DND-41 (cell line): ENCODE results near the gene AP1AR.

Source experiments
- ATAC-seq: fragments of 200-7000 bp; cut with Tn5 transposase; 3 replicates; pipeline ENCODE4 v1.9.1; 2021; ENCODE audit warnings: low read depth; ENCODE audit not compliant: insufficient read depth
- DNase-seq: peaks from one replicate; pipeline ENCODE4 v3.0.0-alpha.2; 2020
- H2AFZ ChIP-seq: 2 replicates; pipeline ENCODE4 v1.6.0; 2012; ENCODE audit warnings: low read depth, low read length
- H3K27ac ChIP-seq: 2 replicates; pipeline ENCODE4 v1.5.1; 2012; ENCODE audit warnings: low read length, inconsistent platforms
- H3K27me3 ChIP-seq: fragments of 200-600 bp; sonication (generic); 2 replicates; pipeline ENCODE4 v1.6.0; 2012; ENCODE audit warnings: low read length, mild to moderate bottlenecking, inconsistent platforms; ENCODE audit not compliant: insufficient read depth, poor library complexity
- H3K36me3 ChIP-seq: 2 replicates; pipeline ENCODE4 v1.5.1; 2012; ENCODE audit warnings: low read length, inconsistent platforms; ENCODE audit not compliant: insufficient read depth
- H3K4me1 ChIP-seq: 2 replicates; pipeline ENCODE4 v1.5.1; 2012; ENCODE audit warnings: mild to moderate bottlenecking, low read length; ENCODE audit not compliant: insufficient read depth
- H3K4me2 ChIP-seq: 2 replicates; pipeline ENCODE4 v1.6.0; 2012; ENCODE audit warnings: mild to moderate bottlenecking, moderate library complexity, low read length, inconsistent platforms; ENCODE audit not compliant: insufficient read depth
- H3K4me3 ChIP-seq, 2 experiments: fragments of 200-600 bp in 1 of 2; shearing (Covaris generic) in 1 of 2; 2 replicates each; pipeline ENCODE4 v1.5.1; 2012 to 2016; ENCODE audit warnings: inconsistent platforms in 2 of 2, low read length in 2 of 2, mild to moderate bottlenecking in 2 of 2, low read depth in 1 of 2, moderate library complexity in 1 of 2
- H3K79me2 ChIP-seq: 2 replicates; pipeline ENCODE4 v1.6.0; 2012; ENCODE audit warnings: low read length, inconsistent platforms; ENCODE audit not compliant: insufficient read depth
- H3K9ac ChIP-seq: 2 replicates; pipeline ENCODE4 v1.6.0; 2012; ENCODE audit warnings: low read depth, mild to moderate bottlenecking, inconsistent platforms, low read length, moderate library complexity
- H3K9me3 ChIP-seq: 2 replicates; pipeline ENCODE4 v1.5.1; 2012; ENCODE audit warnings: low read length, moderate library complexity, mild to moderate bottlenecking, inconsistent platforms; ENCODE audit not compliant: insufficient read depth, severe bottlenecking
- H4K20me1 ChIP-seq: 2 replicates; pipeline ENCODE4 v1.6.0; 2012; ENCODE audit warnings: low read length; ENCODE audit not compliant: insufficient read depth
- EZH2 ChIP-seq: IDR thresholded peaks from 3 replicates; pipeline ENCODE4 v1.6.1; 2012; ENCODE audit warnings: borderline replicate concordance, low read depth, mild to moderate bottlenecking, moderate library complexity, low read length, inconsistent platforms; ENCODE audit not compliant: severe bottlenecking
- TF ChIP-seq, protein P1 (sequence below): IDR thresholded peaks from 2 replicates; pipeline ENCODE4 v1.5.1; 2012; ENCODE audit warnings: borderline replicate concordance, low read length, moderate library complexity, mild to moderate bottlenecking; ENCODE audit not compliant: poor library complexity, severe bottlenecking; ENCODE audit errors: extremely low read depth

Gene AP1AR

GRCh38 chr4:112287258-112287989 lies 55.8 kb downstream of the AP1AR start:
- H2AFZ ChIP-seq = peak overlapping the region; percentile 23
- peaks cover 11% of the 10 kb centered on the region for H3K36me3 ChIP-seq
- peak overlapping the region; percentile 71 for H3K27ac ChIP-seq
- peaks cover 3% of the 10 kb centered on the region; the same call in 1 of the 2 replicates for H4K20me1 ChIP-seq
- no peaks in the 10 kb centered on the region for H3K27me3 ChIP-seq
- no peak for TF ChIP-seq EZH2
- TF ChIP-seq, protein P1, sequence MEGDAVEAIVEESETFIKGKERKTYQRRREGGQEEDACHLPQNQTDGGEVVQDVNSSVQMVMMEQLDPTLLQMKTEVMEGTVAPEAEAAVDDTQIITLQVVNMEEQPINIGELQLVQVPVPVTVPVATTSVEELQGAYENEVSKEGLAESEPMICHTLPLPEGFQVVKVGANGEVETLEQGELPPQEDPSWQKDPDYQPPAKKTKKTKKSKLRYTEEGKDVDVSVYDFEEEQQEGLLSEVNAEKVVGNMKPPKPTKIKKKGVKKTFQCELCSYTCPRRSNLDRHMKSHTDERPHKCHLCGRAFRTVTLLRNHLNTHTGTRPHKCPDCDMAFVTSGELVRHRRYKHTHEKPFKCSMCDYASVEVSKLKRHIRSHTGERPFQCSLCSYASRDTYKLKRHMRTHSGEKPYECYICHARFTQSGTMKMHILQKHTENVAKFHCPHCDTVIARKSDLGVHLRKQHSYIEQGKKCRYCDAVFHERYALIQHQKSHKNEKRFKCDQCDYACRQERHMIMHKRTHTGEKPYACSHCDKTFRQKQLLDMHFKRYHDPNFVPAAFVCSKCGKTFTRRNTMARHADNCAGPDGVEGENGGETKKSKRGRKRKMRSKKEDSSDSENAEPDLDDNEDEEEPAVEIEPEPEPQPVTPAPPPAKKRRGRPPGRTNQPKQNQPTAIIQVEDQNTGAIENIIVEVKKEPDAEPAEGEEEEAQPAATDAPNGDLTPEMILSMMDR = no peak
- ATAC-seq (no peak), DNase-seq (peak; percentile 33)
- H3K79me2 ChIP-seq = peaks cover 36% of the 10 kb centered on the region
- peak overlapping the region; percentile 10; the same call in 1 of the 2 replicates for H3K4me2 ChIP-seq
- H3K9ac ChIP-seq = peak overlapping the region; percentile 35
- H3K4me1 ChIP-seq = peaks cover 67% of the 10 kb centered on the region
- H3K4me3 ChIP-seq = no peak overlapping the region
- no peaks in the 10 kb centered on the region for H3K9me3 ChIP-seq

DNA sequence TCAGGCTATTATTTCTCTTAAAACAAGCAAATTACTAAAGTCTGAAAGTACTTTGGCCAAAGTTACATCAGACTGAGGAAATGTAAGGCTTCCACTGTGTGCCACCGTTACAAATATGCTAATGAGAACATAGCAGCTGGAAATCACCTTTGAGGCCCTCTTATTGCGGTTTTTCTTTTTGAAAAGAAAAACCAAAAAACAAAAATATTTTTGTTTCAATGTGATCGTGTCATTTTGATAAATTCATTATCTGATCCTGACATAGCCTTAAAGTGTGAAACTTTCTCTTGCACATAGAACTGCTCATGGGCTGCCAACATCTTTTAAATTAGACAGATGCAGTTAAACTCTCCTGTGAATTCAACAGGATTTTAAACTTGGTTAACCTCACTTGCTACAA lies 56.9 kb downstream of the AP1AR start:
- Histone ChIP-seq H3K9me3 (no peaks in the 10 kb centered on the region), H3K4me1 (peaks cover 57% of the 10 kb centered on the region), H3K27me3 (no peaks in the 10 kb centered on the region), H3K4me2 (peak overlapping the region; percentile 42), H4K20me1 (no peaks in the 10 kb centered on the region), H3K4me3 (no peak overlapping the region), H3K9ac (peak overlapping the region; percentile 35; the same call in 1 of the 2 replicates), H3K27ac (peak overlapping the region; percentile 71), H3K79me2 (peaks cover 26% of the 10 kb centered on the region), H2AFZ (0 out of 2 replicates have a peak overlapping the region, but pooled peaks have one; percentile 41), H3K36me3 (peaks cover 2% of the 10 kb centered on the region; the same call in 1 of the 2 replicates)
- TF ChIP-seq, protein P1 = no peak
- no peak for TF ChIP-seq EZH2
- ATAC-seq (peak; percentile 33), DNase-seq (peak; percentile 32)

GRCh38 chr4:112289407-112290253 lies 58.0 kb downstream of the AP1AR start:
- DNase-seq (no peak), ATAC-seq (no peak)
- no peak for TF ChIP-seq EZH2
- TF ChIP-seq, protein P1 = no peak
- Histone ChIP-seq H3K9ac (no peak overlapping the region), H2AFZ (0 out of 2 replicates have a peak overlapping the region, but pooled peaks have one; percentile 49), H3K4me2 (no peak overlapping the region), H3K36me3 (no peaks in the 10 kb centered on the region), H4K20me1 (no peaks in the 10 kb centered on the region), H3K27me3 (no peaks in the 10 kb centered on the region), H3K4me3 (no peak overlapping the region), H3K9me3 (no peaks in the 10 kb centered on the region), H3K4me1 (peaks cover 45% of the 10 kb centered on the region), H3K79me2 (peaks cover 14% of the 10 kb centered on the region), H3K27ac (peak overlapping the region; percentile 71)
